HG02973 (cell line): Measurements from ENCODE around the gene FOSL2.
"Not testable (repeated sequence)": the region's sequence is repeated elsewhere in the genome, so short reads cannot be mapped to it uniquely, and the experiment has no call there.

Experiments used
- ATAC-seq: cut with Tn5 transposase; IDR thresholded peaks from one replicate; pipeline ENCODE4 v1.9.1; 2021; ENCODE audit warnings: moderate library complexity; ENCODE audit not compliant: unreplicated experiment

FOSL2 gene

DNA sequence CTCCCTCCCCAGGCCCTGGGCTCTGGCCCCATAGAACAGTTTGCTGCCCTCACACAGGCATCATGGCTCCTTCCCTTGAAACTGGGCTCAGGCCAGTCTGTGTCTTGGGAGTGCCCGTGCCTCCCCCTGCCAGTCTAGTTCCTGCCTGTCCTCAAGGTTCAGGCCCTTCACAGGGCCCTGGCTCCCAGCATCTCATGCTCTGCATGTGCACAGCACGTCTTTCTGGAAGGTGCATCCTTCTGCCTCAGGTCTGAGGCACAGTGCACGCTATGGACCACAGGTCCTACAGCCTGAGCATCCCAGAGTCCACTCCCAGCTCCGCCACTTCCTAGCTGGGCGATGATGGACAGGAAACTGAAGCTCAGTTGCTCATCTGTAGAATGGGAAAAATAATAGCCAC lies 35.6 kb upstream of the FOSL2 start:
- ATAC-seq = no peak

DNA sequence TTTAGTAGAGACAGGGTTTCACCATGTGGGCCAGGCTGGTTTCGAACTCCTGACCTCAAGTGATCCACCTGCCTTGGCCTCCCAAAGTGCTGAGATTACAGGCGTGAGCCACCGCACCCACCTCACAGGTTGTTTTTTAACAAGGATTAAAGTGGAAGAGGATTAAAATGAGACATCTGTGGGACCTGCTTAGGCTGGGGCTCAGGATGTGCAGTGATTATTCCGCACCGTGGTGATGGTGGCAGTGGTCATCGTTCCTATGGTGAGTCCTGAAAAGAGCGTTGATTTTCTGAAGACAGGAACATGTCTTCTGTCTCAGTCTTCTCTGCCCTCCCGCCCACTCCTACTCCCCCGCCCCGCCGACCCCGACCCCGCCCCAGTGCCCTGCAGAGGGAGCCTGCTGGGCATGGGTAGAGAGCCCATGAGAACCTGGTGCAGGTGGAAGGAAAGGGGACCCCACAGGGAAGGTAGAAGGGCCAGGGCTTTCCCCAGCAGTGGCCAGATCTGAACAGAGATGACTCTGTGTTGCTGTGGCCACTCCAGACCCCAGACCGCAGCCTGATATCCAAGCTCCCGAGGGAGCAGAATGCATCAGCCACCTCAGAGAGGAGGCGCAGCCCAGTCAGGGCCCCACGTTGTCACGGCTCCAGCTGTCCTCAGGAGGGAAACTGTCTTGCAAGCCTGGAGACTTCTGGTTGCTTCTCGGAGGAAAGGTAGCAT lies 34.5 kb upstream of the FOSL2 start:
- no peak for ATAC-seq

DNA sequence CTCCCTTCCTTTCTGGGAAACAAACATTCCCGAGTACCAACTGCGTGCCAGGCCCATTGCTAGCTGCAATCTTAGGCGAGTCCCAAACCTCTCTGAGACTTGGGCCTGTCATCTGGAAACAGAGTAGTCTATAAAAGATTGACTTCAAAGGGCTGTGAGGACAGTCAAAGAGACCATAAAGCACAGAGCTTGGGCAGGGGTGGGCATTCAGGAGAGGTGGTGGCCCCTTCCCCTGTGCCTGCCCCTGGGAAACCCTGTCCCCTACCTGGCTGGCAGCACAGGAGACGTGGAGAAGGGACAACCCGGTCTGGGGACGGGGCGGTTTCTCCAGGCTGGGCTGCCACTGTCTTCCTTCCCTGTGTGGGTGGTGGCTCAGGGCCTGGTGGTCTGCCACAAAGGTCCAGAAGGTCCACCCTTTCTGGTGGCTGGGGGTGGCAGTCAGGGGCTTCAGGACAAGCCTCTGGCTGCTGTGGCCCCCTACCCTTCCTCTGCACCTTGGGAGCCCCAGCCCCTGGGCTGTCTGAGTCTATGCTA lies 33.9 kb upstream of the FOSL2 start:
- ATAC-seq = no peak

DNA sequence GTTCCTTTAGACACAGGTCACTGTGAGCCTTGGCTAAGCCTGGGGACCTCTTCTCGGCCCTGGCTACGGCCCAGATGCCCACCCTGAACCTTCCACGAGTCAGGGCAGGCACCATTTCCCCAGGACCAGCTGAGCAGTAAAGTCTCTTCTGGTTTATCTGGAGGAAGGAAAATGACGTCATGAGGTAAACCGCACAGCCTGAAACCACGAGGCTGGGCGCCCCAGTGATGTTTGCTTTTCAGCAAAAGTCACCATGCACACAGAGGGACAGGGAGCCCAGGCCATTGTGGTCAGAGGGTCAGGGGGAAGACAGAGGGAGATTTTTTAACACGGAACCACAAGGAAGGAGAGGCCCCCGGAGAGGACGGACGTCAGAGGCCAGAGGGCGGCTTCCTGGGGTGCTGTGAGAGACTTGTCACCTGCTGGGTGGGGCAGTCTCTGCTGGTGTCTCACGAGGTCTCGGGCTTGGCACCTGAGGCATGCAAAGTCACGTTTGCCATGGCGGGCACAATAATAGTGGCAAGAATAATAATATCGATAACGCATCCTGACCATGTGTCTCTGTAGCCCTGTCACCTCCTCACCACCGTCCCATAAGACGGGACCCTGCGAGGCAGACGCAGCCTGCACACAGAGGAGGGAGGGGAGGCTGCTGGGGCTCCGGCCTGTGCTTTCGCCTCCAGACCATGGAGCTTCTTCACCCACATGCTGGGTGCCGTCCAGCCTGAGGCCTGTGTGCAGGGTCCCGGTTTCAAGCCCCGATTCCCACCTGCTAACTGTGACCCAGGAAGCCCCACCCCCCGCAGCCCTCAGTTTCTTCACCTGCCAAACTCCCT lies 33.2 kb upstream of the FOSL2 start:
- peak; percentile 64 for ATAC-seq

DNA sequence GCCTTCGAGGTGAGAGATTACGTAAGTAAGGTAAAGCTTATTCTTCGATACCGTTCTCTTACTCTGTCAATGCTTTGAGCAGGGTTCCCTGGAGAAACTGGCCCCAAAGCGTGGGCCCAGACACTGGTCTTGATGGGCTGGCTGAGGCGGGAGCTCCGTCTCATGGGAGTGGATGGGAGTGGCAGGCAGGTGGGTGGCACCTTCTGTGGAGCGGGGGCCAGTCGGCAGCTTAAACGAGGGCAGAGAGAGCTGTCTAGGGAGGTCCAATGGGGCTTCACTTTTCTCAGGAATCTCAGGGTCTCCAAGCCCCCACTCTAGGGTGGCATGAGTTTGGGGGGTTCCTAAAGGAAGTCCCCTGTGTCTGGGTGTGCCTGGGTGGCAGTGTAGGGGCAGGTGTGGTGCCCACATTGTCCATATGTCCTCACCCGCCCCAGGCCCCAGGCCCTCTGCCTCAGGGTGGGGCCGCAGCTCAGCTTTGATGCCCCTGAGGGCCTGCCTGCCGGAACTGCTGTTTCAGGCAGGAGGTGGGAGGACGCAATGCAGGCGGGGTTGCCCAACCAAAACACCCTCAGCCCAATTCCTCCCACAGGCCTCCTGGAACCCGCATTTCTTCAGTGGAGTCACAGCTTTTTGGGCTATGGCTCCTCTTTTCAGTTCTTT lies 32.5 kb upstream of the FOSL2 start:
- ATAC-seq = no peak

DNA sequence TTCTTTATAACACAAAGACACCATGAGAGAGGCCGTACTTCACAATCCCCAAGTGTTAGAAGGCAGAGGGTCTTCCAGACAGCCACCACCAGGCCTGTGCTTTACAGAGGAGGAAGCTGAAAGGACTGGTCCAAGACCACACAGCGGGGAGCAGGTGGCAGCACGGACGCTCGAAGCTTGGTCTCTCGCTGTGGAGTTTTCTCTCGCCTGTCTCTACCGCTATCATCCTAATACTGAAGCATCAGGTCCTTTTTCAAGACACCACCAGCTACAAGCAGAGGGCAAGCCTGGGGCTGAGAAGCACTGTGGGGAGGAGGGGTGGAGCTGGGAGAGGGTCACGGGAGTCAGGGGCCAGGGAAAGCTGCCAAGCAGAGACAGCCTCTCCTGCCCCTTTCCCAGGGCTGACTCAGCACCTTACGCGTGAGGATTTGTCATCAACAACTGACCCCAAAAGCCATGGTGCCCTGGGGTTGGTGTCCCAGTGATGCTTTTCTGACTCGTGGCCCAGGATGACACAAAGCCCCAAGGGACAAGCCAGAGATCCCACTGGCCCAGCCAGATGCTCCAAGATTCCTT lies 31.9 kb upstream of the FOSL2 start:
- ATAC-seq = no peak

DNA sequence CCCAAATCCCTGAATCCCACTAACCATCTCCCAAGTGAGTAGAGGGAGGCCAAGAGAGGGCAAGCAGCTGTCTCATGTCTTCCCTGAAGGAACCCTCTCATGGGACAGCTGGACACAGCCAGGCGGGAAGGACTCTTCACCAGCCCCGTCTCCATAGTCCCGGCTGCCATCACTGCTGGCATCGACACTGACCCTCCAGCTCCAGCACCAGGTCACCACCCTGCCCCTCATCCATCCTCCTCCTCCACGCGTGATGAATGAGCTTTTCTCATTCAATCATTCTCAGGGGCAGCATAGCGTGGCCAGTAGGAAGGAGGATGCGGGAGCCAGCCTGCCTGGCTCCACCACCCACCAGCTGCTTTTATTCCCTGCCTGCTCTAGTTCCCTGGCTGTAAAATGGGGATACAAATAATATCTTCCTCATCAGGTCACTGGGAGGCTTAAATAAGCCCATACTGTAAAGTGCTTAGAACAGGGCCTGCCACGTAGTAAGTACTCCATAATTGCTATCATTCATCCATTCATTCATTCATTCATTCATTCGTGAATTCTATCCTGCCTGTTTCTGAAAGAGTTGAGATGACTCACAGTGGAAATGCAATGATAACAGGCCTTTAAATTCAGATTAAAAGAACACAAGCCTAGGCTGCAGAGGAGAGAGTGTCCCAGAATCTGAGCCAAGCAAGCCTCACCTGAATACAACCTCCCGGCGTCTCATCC lies 30.5 kb upstream of the FOSL2 start:
- no peak for ATAC-seq

DNA sequence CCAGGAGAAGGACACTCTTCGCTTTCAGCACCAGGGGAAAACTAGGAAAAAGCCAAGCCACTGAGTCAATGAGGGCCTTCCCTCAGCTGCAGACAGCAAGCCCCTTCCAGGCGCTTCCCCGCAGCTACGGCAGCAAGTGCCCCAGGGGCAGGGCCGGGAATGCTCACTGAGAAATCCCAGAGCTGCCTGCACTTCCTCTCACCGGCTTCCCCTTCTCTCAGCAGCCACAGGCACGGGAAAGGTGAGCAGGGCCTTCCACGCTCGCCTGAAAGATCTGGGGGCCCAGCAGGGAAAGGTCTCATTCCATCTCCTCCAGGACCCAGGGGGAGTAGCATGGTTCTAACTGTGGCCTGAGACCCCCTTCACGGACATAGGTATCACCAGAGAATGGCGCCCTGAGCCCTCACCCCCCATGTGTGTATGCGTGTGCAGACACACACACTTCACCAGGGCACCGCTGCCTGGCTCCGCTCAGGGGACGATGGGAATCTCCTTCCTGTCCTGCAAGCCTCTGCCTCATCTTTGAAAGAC lies 29.6 kb upstream of the FOSL2 start:
- ATAC-seq = no peak

DNA sequence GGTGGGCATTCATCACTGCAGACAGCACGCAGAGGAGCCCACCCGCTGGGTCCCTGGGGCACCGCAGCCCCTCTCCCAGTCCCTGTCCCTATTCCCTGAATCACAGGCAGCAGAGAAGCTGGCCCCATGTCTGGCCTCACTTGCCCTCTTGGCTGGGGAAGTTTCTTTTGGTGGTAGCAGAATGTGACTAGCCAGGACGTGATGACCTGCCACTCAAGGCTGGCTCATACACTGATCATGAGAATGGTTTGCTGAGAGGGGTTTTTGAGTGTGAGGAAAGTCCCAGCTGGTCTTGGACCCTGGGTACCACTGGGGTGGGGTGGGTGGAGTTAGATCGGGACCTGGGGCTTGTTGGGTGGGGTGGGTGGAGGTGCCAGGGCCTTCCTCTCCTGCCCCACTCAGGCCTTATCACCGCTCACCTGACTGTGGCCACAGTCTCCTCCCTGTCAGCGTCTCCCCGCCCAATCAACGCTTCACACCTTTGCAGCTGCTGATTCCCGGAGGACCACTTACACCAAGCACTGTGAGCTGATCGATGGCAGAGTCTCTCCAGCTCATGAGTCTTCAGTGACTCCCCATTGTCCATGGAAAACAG lies 28.9 kb upstream of the FOSL2 start:
- ATAC-seq = no peak

DNA sequence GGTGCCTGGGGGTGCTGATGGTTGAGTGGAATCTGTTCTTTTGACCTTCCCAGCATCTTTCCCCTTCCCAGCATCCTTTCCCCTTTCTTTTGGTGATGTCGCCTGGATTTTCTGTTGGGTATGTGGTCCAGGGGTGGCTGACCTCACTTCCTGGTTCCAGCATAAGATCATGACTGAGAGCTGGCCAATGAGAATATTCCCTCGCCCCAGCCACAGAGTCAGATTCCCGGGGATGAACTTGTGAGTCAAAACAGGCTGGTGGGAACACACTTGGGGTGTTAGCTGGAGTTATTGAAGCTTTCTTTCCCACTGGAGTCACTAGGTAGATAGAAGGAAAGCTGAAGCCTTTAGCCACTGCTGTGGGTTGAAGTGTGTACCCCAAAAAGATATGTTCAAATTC lies 28.0 kb upstream of the FOSL2 start:
- no peak for ATAC-seq

DNA sequence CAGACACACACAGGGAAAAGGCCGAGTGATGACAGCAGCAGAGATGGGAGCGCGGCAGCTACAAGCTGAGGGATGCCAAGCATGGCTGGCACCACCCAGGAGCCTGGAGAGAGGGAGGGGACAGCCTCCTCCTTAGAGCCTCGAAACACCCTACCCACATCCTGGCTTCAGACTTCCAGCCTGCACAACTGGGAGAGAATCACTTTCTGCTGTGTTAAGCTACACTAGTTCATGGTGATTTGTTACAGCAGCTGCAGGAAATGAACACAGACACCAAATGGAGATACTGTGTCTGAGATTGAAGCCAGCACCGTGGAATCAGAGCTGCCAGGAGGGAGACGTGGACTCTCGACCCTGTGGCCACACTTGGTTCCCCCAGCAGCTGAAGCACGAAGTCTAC lies 27.5 kb upstream of the FOSL2 start:
- no peak for ATAC-seq

DNA sequence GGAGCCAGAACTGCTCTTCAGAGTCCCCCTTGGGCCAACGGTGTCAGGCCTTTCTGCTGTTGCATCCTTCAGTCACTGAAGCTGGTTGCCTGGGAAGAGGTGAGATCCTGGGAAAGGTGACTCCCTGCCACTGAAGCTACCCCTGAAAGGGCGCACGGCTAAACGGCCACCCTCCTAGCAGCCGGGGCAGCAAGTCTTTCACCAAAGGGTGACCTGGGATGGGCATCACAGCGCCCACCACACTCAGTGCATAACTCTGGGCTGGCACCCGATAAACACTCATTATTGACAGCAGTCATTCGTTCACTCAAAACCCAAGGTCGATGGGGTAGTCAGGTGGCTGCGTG lies 26.5 kb upstream of the FOSL2 start:
- ATAC-seq = no peak

DNA sequence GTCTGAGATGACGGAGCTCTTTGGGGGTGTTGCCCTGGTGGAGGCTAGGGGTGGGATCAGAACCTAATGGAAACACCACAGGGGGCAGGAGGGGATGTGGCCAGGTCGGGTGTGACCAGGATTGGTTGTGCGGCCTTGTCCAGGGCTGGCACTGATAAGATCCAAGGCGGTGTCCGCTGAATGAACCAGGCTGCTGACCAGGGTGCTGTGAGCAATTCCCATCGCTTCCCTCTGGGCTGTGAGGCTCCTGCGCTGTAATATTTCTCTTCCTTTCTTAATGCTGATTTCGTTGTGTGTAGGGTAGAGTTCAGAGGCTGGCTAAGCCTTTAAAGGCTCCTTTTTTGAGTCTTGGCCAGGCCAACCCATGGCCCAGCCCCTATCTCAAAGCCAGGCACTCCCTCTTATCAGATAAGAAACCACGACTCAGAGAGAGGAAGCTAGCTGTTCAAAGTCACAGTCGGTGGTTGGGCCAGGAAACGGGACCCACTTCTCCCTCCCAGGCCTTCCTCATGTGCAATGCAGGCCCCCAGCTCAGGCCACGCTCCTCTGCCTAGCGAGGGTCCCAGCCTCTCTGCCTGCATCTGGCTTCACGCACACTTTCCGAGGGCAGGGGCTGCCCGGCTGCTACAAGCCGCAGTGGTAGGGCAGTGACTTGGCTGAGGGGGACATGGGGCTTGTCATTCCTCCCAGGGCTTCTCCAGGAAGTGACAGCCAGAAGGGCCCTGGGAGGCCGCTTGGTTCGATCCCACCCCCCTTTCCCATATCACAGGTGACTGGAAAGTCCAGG lies 26.0 kb upstream of the FOSL2 start:
- ATAC-seq = no peak

DNA sequence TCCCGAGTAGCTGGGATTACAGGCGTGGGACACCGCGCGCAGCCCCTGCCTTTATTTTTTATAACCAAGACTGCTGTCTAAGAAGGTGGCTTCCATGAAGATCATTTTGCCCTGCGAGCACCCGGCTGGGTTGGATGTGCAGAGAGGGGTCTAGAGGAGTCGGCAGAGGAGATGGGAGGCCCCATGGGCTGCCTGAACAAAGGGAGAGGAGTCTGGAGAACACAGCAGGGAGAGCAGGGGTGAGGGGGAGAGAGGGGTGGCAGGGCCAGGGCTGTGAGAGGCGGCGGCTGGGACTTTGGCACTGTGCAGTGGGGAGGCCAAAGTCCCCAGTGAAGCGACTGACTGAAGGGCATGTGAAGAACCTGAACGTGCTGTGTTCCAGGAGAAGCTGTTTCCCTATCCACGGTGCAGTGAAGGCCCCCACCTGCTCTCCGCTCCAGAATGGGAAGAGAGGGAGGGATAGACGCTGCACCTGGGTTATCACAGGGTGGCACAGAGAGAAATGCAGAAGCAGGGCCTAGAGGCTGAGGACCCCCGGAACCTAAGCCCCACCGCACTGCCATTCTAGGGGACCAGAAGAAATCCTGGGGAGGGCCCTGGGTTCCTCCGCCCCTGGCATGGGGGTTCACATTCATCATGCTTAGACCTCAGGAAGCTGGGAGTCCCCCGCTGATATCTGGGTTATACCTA lies 24.8 kb upstream of the FOSL2 start:
- ATAC-seq = no peak

DNA sequence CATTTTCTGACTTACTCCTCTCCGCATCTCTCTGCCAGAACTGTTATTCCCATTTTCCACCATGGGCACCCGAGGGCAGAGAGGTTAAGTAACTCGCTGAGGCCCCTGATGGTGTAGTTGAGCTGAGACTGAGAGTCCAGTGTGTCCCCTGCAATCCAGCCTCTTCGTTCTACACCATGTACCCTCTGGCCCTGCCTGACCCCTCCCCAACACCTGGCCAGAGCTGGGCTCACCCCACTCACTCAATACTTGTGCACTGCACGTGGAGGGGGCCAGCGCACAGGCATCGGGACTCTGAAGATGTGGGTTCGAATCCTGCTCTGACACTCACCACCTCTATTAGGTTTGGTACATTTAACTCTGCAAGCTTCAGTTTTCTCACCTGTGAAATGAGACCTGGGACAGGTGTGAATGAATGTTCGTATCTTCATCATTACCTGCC lies 24.3 kb upstream of the FOSL2 start:
- no peak for ATAC-seq

DNA sequence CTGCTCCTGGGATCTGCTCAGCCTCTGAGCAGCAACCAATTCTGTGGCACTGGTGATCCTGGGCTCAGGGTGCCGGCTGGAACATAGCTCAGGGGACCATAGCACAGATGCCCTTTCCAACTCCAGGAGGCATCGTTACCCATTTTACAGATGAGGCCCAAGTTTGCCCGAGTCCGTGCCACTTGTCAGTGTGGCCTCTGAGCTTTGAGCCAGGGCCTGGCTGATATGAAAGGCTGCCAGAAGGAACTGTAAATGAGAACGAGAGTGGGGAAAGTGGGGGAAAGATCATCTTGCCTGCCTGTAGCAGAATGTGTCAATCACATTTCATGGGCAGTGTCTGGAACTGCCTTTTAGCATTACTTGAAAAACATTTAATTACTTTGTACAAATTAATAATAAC lies 23.3 kb upstream of the FOSL2 start:
- ATAC-seq = no peak

DNA sequence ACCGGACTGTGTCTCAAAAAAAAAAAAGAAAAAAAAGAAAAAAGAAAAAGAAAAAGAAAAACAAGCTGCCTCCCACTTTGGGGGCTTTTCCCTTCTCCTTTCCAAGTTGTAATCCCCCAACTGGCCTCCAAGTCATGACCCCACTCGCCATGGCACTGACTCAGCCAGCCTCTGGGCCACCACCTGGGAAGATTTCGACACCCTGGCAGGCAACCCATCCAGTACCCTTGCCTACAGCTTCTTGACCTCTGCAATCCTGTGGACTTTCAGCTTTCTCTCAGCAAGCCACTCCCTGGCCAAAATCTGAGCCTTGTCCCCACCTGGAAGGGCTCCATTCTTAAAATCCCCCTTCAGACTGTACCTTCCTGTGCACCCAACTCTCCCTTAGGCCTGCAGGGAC lies 22.3 kb upstream of the FOSL2 start:
- no peak for ATAC-seq

DNA sequence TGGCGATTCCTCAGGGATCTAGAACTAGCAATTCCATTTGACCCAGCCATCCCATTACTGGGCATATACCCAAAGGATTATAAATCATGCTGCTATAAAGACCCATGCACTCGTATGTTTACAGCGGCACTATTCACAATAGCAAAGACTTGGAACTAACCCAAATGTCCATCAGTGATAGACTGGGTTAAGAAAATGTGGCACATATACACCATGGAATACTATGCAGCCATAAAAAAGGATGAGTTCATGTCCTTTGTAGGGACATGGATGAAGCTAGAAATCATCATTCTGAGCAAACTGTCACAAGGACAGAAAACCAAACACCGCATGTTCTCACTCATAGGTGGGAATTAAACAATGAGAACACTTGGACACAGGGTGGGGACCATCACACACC lies 20.9 kb upstream of the FOSL2 start:
- not testable (repeated sequence) for ATAC-seq

DNA sequence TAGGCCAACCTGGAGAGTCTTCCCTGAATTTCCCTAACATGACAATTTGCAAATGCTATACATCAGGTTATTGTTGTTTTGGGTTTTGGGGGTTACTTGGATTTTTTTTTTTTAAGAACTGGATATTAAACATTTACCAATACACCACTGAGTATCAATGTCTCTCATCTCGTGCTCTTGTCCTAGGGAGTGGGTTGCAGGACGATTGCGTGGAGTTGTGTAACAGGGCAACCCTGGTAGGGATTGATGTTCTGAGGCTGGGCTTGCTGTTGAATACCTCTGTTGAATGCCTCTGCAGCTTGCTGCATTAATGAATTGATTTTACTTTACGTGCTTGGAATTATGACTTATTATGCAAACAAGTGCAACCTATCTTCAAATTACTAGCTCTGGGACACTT lies 18.8 kb upstream of the FOSL2 start:
- no peak for ATAC-seq
